OCI-LY7 (cell line): ENCODE data around the gene PIK3R3. TPM values are rescaled to one million over a fixed set of nuclear protein-coding genes. Genes with fewer than 3 reads are reported as not detected.

Source experiments
- BruUV-seq: library from RNA; stranded (reverse); fragments of 400-500 nt; replicated peaks from 2 replicates; lab custom pipeline; 2021; lab: Mats Ljungman, UMichigan
- CTCF ChIA-PET: fragments of 300-600 bp; sonication (Branson Sonifier 250); formaldehyde crosslinking; loops from one replicate; lab custom pipeline; 2022; ENCODE audit warnings: antibody characterized with exemption; ENCODE audit not compliant: unreplicated experiment; lab: Charles Lee
- POLR2A ChIA-PET: fragments of 300-600 bp; sonication (Branson Sonifier 250); formaldehyde crosslinking; loops from one replicate; lab custom pipeline; 2022; ENCODE audit warnings: antibody characterized with exemption; lab: Charles Lee
- DNase-seq: peaks from one replicate; pipeline ENCODE4 v3.0.0-alpha.2; 2015; ENCODE audit warnings: low spot score
- H2AFZ ChIP-seq: fragments of 200-600 bp; sonication (generic), shearing (Covaris generic); 2 replicates; pipeline ENCODE4 v1.6.1; 2014; ENCODE audit warnings: mild to moderate bottlenecking, antibody characterized with exemption, low read length, moderate library complexity
- H3K27ac ChIP-seq: fragments of 200-600 bp; sonication (generic); 2 replicates; pipeline ENCODE4 v1.5.1; 2014; ENCODE audit warnings: mixed run types, low read depth, mild to moderate bottlenecking, moderate library complexity, low read length, inconsistent platforms; ENCODE audit not compliant: poor library complexity, severe bottlenecking
- H3K36me3 ChIP-seq: fragments of 200-600 bp; sonication (generic); 2 replicates; pipeline ENCODE4 v1.6.1; 2014; ENCODE audit warnings: mild to moderate bottlenecking, antibody characterized with exemption, low read length, moderate library complexity, mixed read lengths; ENCODE audit not compliant: insufficient read depth
- H3K4me1 ChIP-seq: fragments of 200-600 bp; sonication (generic); 2 replicates; pipeline ENCODE4 v1.5.1; 2014; ENCODE audit warnings: mild to moderate bottlenecking, low read length; ENCODE audit not compliant: insufficient read depth, poor library complexity, severe bottlenecking
- H3K4me2 ChIP-seq: fragments of 200-600 bp; sonication (generic); 2 replicates; pipeline ENCODE4 v1.6.1; 2014; ENCODE audit warnings: mild to moderate bottlenecking, low read length
- H3K4me3 ChIP-seq: fragments of 200-600 bp; sonication (generic); 2 replicates; pipeline ENCODE4 v1.5.1; 2014; ENCODE audit warnings: mild to moderate bottlenecking, low read depth, low read length; ENCODE audit not compliant: poor library complexity, severe bottlenecking
- H3K79me2 ChIP-seq: fragments of 200-600 bp; sonication (generic); 2 replicates; pipeline ENCODE4 v1.6.1; 2016; ENCODE audit warnings: low read depth, mild to moderate bottlenecking, low read length, moderate library complexity, mixed read lengths; ENCODE audit not compliant: insufficient read depth
- H3K9me2 ChIP-seq: fragments of 200-600 bp; sonication (generic); 2 replicates; pipeline ENCODE4 v1.6.1; 2016; ENCODE audit warnings: mild to moderate bottlenecking, low read length, mixed read lengths; ENCODE audit not compliant: insufficient read depth
- H3K9me3 ChIP-seq: fragments of 200-600 bp; sonication (generic); 2 replicates; pipeline ENCODE4 v1.6.1; 2014; ENCODE audit warnings: mild to moderate bottlenecking, mixed run types, low read length, mixed read lengths
- H4K20me1 ChIP-seq: fragments of 200-600 bp; sonication (generic); 2 replicates; pipeline ENCODE4 v1.6.1; 2014; ENCODE audit warnings: mild to moderate bottlenecking, antibody characterized with exemption, low read length, moderate library complexity, mixed read lengths; ENCODE audit not compliant: insufficient read depth
- CTCF ChIP-seq: fragments of 200-600 bp; sonication (generic); conservative IDR thresholded peaks from 2 replicates; pipeline ENCODE4 v1.5.1; 2014; ENCODE audit warnings: mild to moderate bottlenecking, antibody characterized with exemption, low read length, moderate library complexity, mixed read lengths
- EZH2phosphoT487 ChIP-seq: fragments of 200-600 bp; sonication (generic); IDR thresholded peaks from 2 replicates; pipeline ENCODE4 v1.6.1; 2018; ENCODE audit warnings: low read depth, borderline replicate concordance, mild to moderate bottlenecking, mixed run types, antibody characterized with exemption, low read length, moderate library complexity, mixed read lengths
- intact Hi-C: fragments of 100-400 bp; cut with micrococcal nuclease; formaldehyde crosslinking; loops from one replicate; pipeline ENCODE4 v1.10.0; 2022; ENCODE audit not compliant: unreplicated experiment
- total RNA-seq, 2 experiments: library from RNA; depleted of rRNA in 1 of 2; stranded (reverse); fragments of >200 nt in 1 of 2; shearing (Covaris generic) in 1 of 2; gene quantifications; 2 replicates each; pipeline ENCODE4 v1.2.3, GENCODE V29; 2014 to 2022

PIK3R3 gene
- total RNA-seq, 2 experiments from 2014 or later: 12.7 to 27.0 TPM

DNA sequence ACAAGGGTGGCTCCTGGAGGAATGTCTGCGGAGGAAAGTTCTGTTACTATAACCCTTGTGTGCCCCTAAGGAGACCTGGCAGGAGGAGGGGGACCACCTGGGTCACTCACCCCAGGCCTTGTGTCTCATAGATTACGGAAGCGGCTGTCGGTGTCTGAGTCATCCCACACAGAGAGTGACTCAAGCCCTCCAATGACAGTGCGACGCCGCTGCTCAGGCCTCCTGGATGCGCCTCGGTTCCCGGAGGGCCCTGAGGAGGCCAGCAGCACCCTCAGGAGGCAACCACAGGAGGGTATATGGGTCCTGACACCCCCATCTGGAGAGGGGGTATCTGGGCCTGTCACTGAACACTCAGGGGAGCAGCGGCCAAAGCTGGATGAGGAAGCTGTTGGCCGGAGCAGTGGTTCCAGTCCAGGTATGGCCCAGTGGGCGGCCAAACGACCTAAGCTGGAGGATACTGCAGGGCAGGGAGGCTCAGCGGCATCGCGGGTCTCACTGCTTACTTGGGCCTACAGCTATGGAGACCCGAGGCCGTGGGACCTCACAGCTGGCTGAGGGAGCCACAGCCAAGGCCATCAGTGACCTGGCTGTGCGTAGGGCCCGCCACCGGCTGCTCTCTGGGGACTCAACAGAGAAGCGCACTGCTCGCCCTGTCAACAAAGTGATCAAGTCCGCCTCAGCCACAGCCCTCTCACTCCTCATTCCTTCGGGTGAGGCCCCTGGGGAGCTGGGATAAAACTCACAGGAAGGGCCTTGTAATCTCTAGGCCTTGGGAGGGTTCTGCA is 101.4 kb downstream of the PIK3R3 start:
- H3K27ac ChIP-seq: no peak overlapping the region
- CTCF ChIA-PET: no interaction called here
- no peak overlapping the region for H3K4me3 ChIP-seq
- TF ChIP-seq EZH2phosphoT487 (no peak), CTCF (no peak)
- H3K4me2 ChIP-seq: no peak overlapping the region
- no peaks in the 10 kb centered on the region for H3K9me3 ChIP-seq
- no peak for DNase-seq
- no peaks in the 10 kb centered on the region for H3K4me1 ChIP-seq
- intact Hi-C loops: no loop called here
- H3K36me3 ChIP-seq: peaks cover 85% of the 10 kb centered on the region
- BruUV-seq: no TSS peak
- H2AFZ ChIP-seq: no peak overlapping the region
- POLR2A ChIA-PET: interaction anchor here (0.5 to 1.2 kb wide), 5 partner anchors 8 to 538 kb away, joined by 3 to 5 read pairs (median 3); no protein-coding TSS in a partner anchor
- no peaks in the 10 kb centered on the region for H4K20me1 ChIP-seq
- H3K79me2 ChIP-seq: no peaks in the 10 kb centered on the region
- H3K9me2 ChIP-seq: no peaks in the 10 kb centered on the region

GRCh38 chr1:46030074-46030870 is 102.2 kb downstream of the PIK3R3 start:
- H2AFZ ChIP-seq: no peak overlapping the region
- peaks cover 85% of the 10 kb centered on the region for H3K36me3 ChIP-seq
- no peaks in the 10 kb centered on the region for H3K9me2 ChIP-seq
- H4K20me1 ChIP-seq: no peaks in the 10 kb centered on the region
- no peak for DNase-seq
- intact Hi-C loops: no loop called here
- ChIA-PET CTCF (no interaction called here), POLR2A (interaction anchor here (0.7 to 1.2 kb wide), 2 partner anchors 12 to 112 kb away, joined by 4 read pairs; no protein-coding TSS in a partner anchor)
- no peak overlapping the region for H3K4me3 ChIP-seq
- no peak overlapping the region for H3K27ac ChIP-seq
- H3K4me2 ChIP-seq: no peak overlapping the region
- no peaks in the 10 kb centered on the region for H3K4me1 ChIP-seq
- no TSS peak for BruUV-seq
- H3K9me3 ChIP-seq: no peaks in the 10 kb centered on the region
- no peaks in the 10 kb centered on the region for H3K79me2 ChIP-seq
- TF ChIP-seq EZH2phosphoT487: no peak
- TF ChIP-seq CTCF: no peak
